EL (cell line): Measurements from ENCODE around the gene FOXO3.
"Not testable (repeated sequence)": the region's sequence is repeated elsewhere in the genome, so short reads cannot be mapped to it uniquely, and the experiment has no call there.

Experiments
- DNase-seq: peaks from one replicate; pipeline ENCODE4 v3.0.0-alpha.2; 2016

Gene FOXO3

GRCh38 chr6:108665495-108666196 is 104.9 kb downstream of the FOXO3 start:
- DNase-seq: no peak

- DNase-seq: no peak
Observed at GRCh38 chr6:108666656-108667260, 106.0 kb downstream of the FOXO3 start.

- no peak for DNase-seq
Observed at GRCh38 chr6:108667993-108668392, 107.3 kb downstream of the FOXO3 start.

GRCh38 chr6:108669673-108670072 is 109.0 kb downstream of the FOXO3 start:
- no peak for DNase-seq

GRCh38 chr6:108671175-108671574 is 110.5 kb downstream of the FOXO3 start:
- no peak for DNase-seq

GRCh38 chr6:108671790-108672189 is 111.1 kb downstream of the FOXO3 start:
- no peak for DNase-seq

- DNase-seq: no peak
Observed at GRCh38 chr6:108672641-108673040, 111.9 kb downstream of the FOXO3 start.

- DNase-seq: no peak
Observed at GRCh38 chr6:108673153-108673552, 112.4 kb downstream of the FOXO3 start.

GRCh38 chr6:108673602-108674001 is 112.9 kb downstream of the FOXO3 start:
- no peak for DNase-seq

GRCh38 chr6:108675226-108676200 is 114.8 kb downstream of the FOXO3 start:
- no peak for DNase-seq

- no peak for DNase-seq
Observed at GRCh38 chr6:108676555-108676954, 115.8 kb downstream of the FOXO3 start.

- no peak for DNase-seq
Observed at GRCh38 chr6:108677357-108677756, 116.6 kb downstream of the FOXO3 start.

- no peak for DNase-seq
Observed at GRCh38 chr6:108677894-108678293, 117.2 kb downstream of the FOXO3 start.

GRCh38 chr6:108680314-108680713 is 119.6 kb downstream of the FOXO3 start:
- DNase-seq: not testable (repeated sequence)

- peak; percentile 37 for DNase-seq
Observed at GRCh38 chr6:108681721-108682120, 121.0 kb downstream of the FOXO3 start.

- not testable (repeated sequence) for DNase-seq
Observed at GRCh38 chr6:108682383-108683119, 121.8 kb downstream of the FOXO3 start.

GRCh38 chr6:108683976-108684375 is 123.3 kb downstream of the FOXO3 start:
- not testable (repeated sequence) for DNase-seq

GRCh38 chr6:108684771-108685329 is 124.1 kb downstream of the FOXO3 start:
- DNase-seq: peak; percentile 93

GRCh38 chr6:108685970-108686369 is 125.3 kb downstream of the FOXO3 start:
- no peak for DNase-seq

- DNase-seq: no peak
Observed at GRCh38 chr6:108686896-108687295, 126.2 kb downstream of the FOXO3 start.

- no peak for DNase-seq
Observed at GRCh38 chr6:108687921-108688320, 127.2 kb downstream of the FOXO3 start.
